OCI-LY3 (cell line): Measurements from ENCODE around the gene NDUFS8.

Source experiments
- CTCF ChIP-seq: fragments of 200-600, 300-600 bp; sonication (generic); IDR thresholded peaks from 2 replicates; pipeline ENCODE4 v1.5.1; 2014; ENCODE audit warnings: antibody characterized with exemption, low read length, low read depth
- EZH2phosphoT487 ChIP-seq: fragments of 200-600 bp; shearing (Covaris generic); IDR thresholded peaks from 2 replicates; pipeline ENCODE4 v1.6.1; 2018; ENCODE audit warnings: antibody characterized with exemption, mixed run types, low read depth

- no peak for TF ChIP-seq CTCF
- TF ChIP-seq EZH2phosphoT487 = no peak
These were observed 7.1 kb downstream of the NDUFS8 start for GRCh38 chr11:68037411-68038225.
